ENCODE measurements around the gene FAM83B. TPM values are rescaled to one million over a fixed set of nuclear protein-coding genes. Genes with fewer than 3 reads are reported as not detected.
"Not testable (repeated sequence)": the region's sequence is repeated elsewhere in the genome, so short reads cannot be mapped to it uniquely, and the experiment has no call there.

Gene FAM83B
- total RNA-seq, 2 donors from 2014 or later, result 39.4 to 48.3 TPM

DNA sequence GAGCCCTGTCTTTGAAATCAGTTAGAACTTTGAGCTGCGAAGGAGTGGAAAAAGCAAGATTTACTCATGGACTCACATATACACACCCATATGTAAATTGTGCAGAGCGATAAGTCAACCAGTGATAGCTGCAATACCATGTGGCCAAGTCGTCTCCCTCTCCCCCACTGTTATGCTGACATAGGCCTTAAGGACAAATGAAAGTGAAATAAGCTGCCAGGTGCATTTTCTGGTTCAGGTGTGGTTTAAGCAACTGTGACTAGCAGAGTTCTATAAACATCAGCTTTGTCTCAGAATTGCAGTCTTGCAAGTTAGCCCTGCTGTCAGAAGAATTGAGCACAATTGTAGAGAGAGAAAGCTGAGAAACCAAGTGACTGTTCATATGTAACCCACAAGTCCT lies 9.6 kb downstream of the FAM83B start:
- ATAC-seq (peak; percentile 98), DNase-seq (peak; percentile 28 to 79)
- intact Hi-C loops (cut with DNase I, micrococcal nuclease), result no loop called here

DNA sequence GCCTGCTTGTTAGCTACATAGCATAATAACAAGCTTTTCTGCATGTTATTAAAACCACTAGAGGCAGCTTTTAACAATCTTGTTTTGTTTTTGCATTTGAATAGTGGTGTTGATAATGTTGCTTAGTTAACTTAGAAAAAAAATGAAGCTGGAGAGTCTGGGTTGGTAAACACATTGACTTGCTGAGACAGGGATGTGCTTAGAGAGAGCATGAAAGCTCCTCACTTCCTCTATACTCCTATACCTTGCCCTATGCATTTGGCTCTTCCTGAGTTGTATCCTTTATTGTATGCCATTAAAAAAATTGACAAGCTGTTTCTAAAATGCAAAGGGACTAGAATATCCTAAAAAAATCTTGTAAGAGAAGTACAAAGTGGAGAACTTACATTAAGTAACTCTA lies 13.6 kb downstream of the FAM83B start:
- ATAC-seq (peak; percentile 23), DNase-seq (no peak)
- intact Hi-C loops (cut with DNase I, micrococcal nuclease), result no loop called here

DNA sequence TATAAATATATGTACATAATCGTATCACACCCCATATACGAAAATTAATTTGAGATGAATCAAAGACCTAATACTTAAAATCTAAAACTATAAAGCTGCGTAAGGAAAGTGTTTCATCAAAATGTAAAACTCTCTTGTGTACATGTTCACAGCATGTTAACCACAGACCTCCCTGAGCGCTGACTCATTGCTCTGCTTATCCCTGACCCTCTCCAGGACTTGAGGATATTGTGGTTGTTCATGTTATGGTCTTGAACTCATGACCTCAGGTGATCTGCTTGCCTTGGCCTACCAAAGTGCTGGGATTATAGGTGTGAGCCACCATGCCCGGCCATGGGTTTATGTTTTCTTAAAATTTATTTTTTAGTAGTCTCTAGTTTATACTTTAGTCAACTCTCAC lies 14.2 kb downstream of the FAM83B start:
- DNase-seq (no peak), ATAC-seq (no peak)
- intact Hi-C loops (cut with DNase I, micrococcal nuclease), result no loop called here

DNA sequence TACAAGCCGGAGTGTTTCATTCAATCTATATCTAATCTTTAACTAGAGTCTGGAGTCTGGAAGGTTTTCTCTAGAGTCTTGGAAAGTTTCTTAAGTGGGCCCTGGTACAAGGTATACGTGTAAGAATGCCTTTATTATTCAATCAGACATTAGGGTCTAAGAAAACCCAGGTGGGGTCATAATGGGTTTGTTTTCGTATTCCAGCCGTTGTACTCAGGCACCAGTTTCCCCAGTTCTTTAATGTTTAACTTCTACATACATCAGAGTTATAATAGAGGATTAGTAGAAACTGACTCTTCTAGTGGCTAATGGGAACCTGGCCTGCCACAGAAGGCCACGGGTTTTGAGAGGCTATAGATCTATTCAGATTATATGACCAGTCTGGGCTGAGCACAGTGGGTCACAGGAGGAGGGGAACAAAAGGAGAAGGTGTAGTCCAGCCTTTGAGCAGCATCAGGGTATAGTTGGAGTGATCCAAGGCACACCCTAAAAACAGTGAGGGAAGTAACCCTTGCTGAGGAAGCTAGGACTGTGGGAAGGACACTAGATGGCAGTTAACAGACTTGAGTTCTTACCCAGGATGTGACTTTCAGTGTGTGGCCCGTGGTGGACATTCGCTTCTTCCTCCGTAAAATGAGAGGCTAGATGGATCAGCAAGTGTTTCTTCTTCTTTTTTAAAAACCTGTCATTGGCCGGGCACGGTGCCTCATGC lies 15.5 kb downstream of the FAM83B start:
- intact Hi-C loops (cut with DNase I, micrococcal nuclease), result no loop called here
- DNase-seq (peak; percentile 18 to 34), ATAC-seq (peak; percentile 80)

DNA sequence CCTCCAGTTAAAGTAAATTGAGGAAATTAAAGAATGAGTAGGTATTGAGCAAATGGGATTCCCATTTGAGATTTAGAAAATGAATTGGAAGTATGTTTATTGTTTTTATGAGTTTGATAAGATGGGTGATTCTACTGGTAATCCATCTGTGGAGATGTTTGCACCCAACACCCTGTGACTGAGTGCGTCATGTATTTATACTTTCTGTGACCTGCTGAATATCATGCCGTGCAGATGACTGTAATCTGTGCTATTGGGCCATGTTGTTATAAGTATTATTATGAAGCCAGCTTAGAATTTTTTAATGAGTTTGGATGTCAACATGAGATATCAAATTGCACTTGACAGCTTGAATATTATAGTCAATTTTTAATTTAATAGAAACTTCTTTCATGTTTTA lies 17.7 kb downstream of the FAM83B start:
- intact Hi-C loops (cut with DNase I, micrococcal nuclease), result no loop called here
- ATAC-seq, result peak; percentile 42
- no peak for DNase-seq

DNA sequence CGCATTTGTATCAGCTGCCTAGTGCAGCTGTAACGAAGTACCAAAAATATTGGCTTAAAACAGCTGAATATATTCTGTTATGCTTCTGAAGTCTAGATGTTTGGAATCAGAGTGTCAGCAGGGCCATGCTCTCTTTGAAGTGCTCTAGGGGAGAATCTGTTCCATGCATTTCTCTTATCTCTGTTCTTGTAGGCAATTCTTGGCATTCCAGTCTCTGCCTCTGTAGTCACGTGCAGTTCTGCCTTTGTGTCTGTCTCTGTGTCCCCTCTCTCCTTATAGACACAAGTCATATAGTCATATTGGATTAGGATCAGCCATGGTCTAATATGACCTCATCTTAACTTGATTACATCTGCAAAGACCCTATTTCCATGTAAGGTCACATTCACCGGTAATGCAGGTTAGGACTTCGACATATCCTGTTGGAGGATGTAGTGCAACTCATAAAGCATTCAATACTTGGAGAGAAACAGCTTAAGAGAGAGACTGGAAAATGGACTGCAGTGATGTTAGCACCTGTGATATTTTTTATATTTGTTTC lies 18.6 kb downstream of the FAM83B start:
- intact Hi-C loops (cut with DNase I, micrococcal nuclease), result no loop called here
- no peak for ATAC-seq
- DNase-seq, result no peak

DNA sequence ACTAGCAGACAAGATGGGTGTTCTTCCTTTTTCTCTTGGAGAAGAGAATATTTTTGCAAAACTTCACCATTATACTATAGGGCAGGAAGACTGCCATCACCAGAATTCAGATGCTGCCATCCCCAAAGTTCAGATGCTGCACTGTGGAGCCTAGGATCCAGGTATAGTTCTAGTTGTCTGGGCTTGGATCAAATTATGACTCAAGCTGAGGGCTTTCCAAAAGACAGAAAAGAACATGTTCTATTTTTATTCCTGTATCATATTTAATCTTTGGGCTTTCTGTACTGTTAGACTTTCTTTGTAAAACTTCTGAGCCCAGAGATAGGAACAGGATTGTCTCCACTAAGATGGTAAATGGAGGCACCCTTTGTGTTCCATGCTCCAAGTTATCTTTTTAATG lies 22.0 kb downstream of the FAM83B start:
- intact Hi-C loops (cut with DNase I, micrococcal nuclease), result no loop called here
- ATAC-seq, result no peak
- no peak for DNase-seq

DNA sequence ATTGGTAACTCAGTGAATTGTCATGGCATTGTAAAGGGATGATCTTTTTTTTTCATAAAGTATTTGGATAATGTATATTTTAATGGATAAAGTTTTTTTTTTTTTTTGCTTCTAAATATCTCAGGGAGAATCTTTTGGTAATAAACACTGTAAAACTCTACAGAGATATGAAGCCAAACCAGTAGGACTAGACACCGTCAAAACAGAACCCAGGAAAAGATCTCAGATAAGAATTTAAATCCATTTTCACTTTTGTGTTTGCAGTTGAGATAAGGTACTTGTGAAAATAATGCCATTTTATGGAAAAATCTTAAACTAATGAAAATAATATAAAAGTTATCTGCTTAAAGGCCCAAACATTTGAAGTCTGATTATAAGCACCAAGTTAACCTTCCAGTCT lies 27.0 kb downstream of the FAM83B start:
- intact Hi-C loops (cut with DNase I, micrococcal nuclease), result no loop called here
- no peak for DNase-seq
- ATAC-seq, result no peak

DNA sequence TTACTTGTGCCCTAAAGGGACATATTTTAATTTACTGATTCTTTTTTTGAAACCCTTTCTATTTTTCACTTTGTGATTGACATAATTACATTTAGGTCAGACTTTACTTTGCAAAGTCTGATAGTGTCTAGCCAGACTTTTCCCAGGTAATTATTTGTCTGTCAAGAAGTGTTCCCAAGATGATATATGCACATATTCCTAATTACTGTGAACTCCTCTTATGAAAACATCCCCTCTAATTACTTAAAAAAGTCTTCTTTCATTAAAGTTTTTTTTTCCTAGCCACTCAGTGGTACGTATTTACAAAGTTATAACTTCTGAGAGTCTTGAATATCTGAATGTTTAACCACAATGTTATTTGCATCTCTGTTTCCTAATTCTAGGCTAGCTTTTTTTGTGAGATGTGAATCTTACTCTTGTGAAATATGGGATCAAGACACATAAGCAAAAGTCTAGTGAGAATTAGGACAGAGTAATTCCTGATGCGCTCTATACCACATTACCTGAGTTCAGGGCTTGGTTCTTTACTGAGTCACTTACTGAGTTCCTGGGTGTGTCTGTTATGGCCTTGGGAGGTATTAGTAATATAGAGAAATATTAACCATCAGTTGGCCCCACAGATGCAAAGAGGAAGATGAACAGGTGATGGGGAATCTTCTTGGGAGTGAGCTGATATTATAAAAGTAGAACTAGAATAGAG lies 27.9 kb downstream of the FAM83B start:
- intact Hi-C loops (cut with DNase I, micrococcal nuclease), result no loop called here
- no peak for DNase-seq
- no peak for ATAC-seq

DNA sequence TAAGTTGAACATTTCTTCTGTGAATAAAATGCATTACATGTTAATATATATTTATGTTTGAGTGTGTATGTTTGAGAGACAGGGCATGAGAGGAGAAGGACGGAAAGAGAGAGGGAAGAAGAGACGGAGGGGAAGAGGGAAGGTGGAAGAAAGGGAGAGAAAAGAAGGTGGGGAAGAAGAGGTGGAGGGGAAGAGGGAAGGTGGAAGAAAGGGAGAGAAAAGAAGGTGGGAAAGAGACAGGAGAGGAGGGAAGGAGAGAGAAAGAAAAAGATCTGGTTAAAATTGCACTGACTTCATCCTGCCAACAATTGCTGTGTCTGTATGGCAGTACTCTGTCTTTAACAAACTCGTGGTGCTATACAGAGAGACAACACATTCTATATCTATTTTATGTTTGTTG lies 29.0 kb downstream of the FAM83B start:
- ATAC-seq (no peak), DNase-seq (no peak)
- intact Hi-C loops (cut with DNase I, micrococcal nuclease), result no loop called here

DNA sequence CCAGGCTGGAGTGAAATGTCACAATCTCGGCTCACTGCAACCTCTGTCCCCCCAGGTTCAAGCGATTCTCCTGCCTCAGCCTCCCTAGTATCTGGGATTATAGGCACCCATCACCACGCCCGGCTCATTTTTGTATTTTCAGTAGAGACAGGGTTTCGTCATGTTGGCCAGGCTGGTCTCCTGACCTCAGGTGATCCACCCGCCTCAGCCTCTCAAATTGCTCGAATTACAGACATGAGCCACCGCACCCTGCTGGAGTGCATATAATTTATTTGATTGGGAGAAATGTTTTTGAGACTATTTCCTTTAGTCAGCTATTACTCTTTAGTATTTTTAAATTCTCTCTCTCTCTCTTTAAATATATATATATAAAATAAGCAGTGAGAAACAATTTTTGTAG lies 29.8 kb downstream of the FAM83B start:
- ATAC-seq, result peak; percentile 31
- DNase-seq, result peak; percentile 46 to 55
- intact Hi-C loops (cut with DNase I, micrococcal nuclease), result no loop called here

DNA sequence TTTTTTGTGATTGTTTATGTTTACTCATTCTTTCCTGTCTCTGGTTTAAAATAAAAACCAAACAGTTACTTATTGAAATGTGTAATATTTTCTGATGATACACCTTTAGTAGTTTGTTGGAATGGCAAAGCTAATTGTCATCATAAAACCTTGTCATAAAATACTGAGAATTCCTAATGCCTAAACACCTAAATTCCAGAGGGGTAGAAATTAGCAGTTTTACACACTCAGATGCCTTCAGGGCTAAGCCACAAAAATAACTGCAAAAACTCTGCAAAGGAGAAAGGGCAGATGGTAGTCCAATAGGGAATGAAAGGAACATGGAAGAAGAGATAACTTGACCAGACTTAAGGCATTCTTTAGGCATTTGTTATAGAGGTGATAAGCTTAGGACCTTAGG lies 30.3 kb downstream of the FAM83B start:
- intact Hi-C loops (cut with DNase I, micrococcal nuclease), result no loop called here
- ATAC-seq (no peak), DNase-seq (no peak)

DNA sequence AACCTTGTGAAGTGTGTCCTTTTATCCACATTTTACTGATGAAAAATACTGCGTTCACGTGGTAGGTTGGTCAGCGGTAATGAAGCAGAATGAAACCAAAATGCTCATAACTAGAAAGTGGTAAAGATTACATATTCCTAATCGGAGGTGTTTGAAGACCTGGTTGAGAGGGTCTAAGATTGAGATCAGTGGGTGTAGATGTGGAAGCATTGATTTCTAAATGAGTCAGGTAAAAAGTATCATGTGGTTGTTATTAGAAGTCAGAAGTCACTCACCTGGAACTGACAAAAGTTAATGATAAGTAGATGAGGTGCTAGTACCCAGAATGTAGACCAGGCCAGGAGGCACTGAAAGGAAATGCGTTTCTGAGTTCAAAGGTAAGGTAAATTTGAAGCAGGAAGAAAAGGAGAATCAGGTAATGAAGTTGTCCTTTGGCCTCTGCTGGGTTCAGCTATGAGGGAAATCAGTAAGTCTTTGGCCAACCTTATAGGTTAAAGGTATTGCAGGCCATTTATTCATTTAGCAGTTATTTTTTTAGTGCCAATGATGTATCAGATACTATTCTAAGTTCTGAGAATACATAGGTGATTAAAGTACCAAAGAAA lies 31.2 kb downstream of the FAM83B start:
- DNase-seq, result no peak
- intact Hi-C loops (cut with DNase I, micrococcal nuclease), result no loop called here
- peak; percentile 64 for ATAC-seq

DNA sequence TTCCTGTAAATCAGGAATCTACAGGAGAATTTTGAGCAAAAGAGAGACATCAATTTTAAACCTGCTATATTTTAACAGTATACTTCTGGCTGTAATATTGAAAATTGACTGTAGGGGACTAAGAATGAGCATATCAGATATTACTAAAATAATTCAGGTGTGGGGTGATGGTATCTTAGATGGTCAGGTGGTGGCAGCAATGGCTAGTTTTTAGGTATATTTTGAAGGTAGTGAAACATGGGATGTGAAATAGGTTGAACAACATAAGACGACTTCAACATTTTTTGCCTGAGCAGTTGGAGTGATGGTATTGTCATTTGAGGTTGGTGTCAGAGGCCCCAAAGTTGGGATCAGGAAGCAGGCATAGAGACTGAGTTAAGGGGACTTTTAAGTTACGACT lies 32.1 kb downstream of the FAM83B start:
- intact Hi-C loops (cut with DNase I, micrococcal nuclease), result no loop called here
- ATAC-seq (peak; percentile 14), DNase-seq (no peak)

DNA sequence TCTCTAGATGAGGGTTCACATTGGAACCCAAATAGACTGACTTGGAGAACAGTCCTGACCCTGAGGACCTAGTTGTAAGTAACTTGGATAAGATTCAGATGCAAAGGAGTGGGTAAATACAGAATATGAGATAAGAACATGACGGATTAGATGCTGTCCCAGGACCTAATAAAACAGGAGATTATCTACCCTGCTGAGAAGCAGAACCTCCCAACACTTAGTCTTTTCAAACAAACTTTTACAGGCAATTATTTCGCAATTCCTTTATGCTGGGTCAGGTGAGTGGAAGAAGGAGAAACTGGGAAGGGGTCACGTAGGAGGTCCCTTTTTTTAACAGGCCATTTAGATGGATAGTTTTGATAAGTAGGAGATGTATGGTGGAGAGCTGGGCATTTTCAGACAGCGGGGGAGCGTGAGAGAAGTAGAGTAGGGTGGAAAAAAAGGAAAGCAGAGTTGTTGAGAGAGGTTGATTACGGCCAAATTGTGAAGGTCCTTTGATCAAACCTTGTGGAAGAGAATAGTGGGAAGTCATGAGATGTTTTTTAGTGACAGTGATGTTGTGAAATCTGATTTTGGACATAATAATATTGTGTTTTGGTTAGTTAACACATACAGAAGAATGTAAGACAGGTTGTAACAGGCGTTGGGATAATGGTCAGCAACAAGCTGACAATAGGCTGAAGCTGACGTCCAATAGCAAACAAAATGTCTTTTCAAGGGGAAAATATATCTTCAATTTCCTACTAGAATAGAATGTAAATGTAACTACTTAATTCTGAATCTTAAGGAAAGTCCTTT lies 32.8 kb downstream of the FAM83B start:
- intact Hi-C loops (cut with DNase I, micrococcal nuclease), result no loop called here
- no peak for DNase-seq
- peak; percentile 82 for ATAC-seq

DNA sequence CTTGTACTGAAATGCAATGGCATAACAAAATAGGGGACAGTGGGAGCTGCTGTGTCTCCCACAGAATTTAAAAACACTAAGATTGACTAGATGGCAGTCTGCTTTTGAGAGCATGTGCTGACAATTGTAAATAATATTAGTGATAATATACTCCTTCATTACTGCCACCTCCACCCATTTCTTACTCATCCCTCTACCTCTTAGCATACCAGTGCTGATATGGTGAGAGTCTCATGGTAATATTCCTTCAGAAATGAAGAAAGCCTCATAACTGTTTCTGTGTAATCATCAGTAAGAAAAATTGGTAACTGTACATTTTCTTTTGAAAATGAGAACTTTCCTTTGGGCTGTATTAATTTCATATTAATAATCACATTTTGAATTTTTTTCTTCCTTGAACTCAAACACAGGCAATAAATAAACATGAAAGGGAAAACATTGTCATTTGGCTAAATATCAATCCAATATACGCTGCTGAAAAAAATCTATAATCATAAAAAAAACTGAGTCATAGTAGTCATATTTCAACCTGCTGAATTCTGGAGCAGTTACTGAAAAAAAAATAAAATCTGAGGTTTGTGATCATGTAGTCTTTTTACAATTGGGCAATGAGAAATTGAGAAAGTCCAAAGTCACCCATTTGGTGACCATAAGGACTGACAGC lies 34.6 kb downstream of the FAM83B start:
- ATAC-seq, result no peak
- no peak for DNase-seq
- intact Hi-C loops (cut with DNase I, micrococcal nuclease), result no loop called here

DNA sequence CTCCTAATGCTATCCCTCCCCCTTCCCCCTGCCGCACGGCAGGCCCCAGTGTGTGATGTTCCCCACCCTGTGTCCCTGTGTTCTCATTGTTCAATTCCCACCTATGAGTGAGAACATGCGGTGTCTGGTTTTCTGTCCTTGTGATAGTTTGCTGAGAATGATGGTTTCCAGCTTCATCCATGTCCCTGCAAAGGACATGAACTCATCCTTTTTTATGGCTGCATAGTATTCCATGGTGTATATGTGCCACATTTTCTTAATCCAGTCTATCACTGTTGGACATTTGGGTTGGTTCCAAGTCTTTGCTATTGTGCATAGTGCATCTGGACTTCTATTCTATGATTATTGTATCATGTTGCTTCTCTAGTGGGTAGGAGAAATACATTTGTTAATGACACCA lies 35.3 kb downstream of the FAM83B start:
- intact Hi-C loops (cut with DNase I, micrococcal nuclease); DNase-seq; ATAC-seq: not testable (repeated sequence)

DNA sequence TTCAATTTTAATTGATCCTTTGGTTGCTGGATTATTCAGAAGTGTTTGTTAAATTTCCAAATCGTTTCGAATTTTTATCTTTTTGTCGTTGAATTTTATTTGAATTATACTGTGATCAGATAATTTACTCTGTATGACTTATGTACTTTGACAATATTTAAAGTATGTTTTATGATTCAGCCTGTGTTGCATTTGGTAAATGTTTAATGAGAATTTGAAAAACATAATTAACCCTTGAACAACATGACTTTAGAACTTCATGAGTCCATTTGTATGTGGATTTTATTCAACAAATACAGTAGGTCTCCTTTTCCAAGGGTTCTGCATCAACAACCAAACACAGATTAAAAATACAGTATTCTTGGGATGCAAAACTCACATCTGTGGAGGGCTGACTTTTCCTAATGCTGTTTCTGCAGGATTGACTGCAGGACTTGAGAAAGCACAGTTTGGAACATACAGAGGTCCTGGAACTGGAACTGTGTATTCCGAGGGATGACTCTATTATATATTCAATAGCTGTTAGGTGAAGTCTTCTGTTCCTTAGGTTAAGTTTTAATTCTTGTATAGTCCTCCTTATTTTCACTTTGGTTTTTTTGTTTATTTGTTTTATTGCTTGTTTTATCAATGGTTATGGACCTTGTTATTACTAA lies 40.5 kb downstream of the FAM83B start:
- peak; percentile 87 for ATAC-seq
- intact Hi-C loops (cut with DNase I, micrococcal nuclease), result no loop called here
- no peak for DNase-seq

Measured in left colon (tissue), 2 donors.